HepG2 (cell line): Measurements from ENCODE around the gene B3GALT5. TPM values are rescaled to one million over a fixed set of nuclear protein-coding genes. Genes with fewer than 3 reads are reported as not detected.

Experiments used
- ATAC-seq: fragments of 200-7000 bp; cut with Tn5 transposase; 3 replicates; pipeline ENCODE4 v1.9.1; 2020; ENCODE audit warnings: mild to moderate bottlenecking, moderate library complexity
- BruUV-seq: library from RNA; stranded (reverse); fragments of 400-500 nt; replicated peaks from 2 replicates; lab custom pipeline; 2021; lab: Mats Ljungman, UMichigan
- CTCF ChIA-PET: fragments of 300-600 bp; formaldehyde crosslinking; extraction: SDS; loops from one replicate; lab custom pipeline; 2021; ENCODE audit warnings: low total read pairs, inconsistent platforms, low intra/inter-chr PET ratio; lab: Yijun Ruan, JAX
- POLR2A ChIA-PET: fragments of 350-600 bp; sonication (Branson Sonifier 250); formaldehyde crosslinking; loops from one replicate; lab custom pipeline; 2020; ENCODE audit warnings: antibody characterized with exemption, inconsistent platforms; lab: Yijun Ruan, JAX
- DNase-seq: peaks from one replicate; pipeline ENCODE4 v3.0.0-alpha.2; 2015; ENCODE audit warnings: low spot score
- FAIRE-seq: peaks from 3 replicates; lab custom pipeline; 2011; peaks lifted over from hg19 to GRCh38; lab: Jason Lieb, UNC
- H2AFZ ChIP-seq: one replicate; pipeline ENCODE4 v1.6.1; 2011; ENCODE audit warnings: low read length, inconsistent platforms
- H3K27ac ChIP-seq: fragments of 300-600 bp; 3 replicates; pipeline ENCODE4 v1.8.0; 2011; ENCODE audit warnings: mixed run types, mild to moderate bottlenecking, mixed read lengths, low read length, inconsistent platforms; ENCODE audit not compliant: insufficient read depth; ENCODE audit errors: extremely low read length
- H3K27me3 ChIP-seq, 2 experiments: fragments of 200-600 bp in 1 of 2; 2 replicates in 1 of 2; 3 replicates in 1 of 2; pipeline versions ENCODE4 v1.6.0 to v1.8.0; 2011; ENCODE audit warnings: low read length in 2 of 2, mild to moderate bottlenecking in 2 of 2, moderate library complexity in 2 of 2, inconsistent platforms in 1 of 2; ENCODE audit not compliant: insufficient read depth in 2 of 2, control insufficient read depth in 1 of 2
- H3K36me3 ChIP-seq, 2 experiments: fragments of 200-600 bp in 1 of 2; replicated peaks in 1 of 2; 2 replicates in 1 of 2; 3 replicates in 1 of 2; pipeline versions ENCODE4 v1.5.1 to v1.8.0; 2011; ENCODE audit warnings: low read length in 2 of 2, inconsistent platforms in 1 of 2; ENCODE audit not compliant: insufficient read depth in 2 of 2, control insufficient read depth in 1 of 2
- H3K4me1 ChIP-seq: 2 replicates; pipeline ENCODE4 v1.5.1; 2012; ENCODE audit warnings: low read length, inconsistent platforms; ENCODE audit not compliant: insufficient read depth
- H3K4me2 ChIP-seq: 2 replicates; pipeline ENCODE4 v1.6.0; 2011; ENCODE audit warnings: low read depth, low read length, inconsistent platforms
- H3K4me3 ChIP-seq, 3 experiments: fragments of 200-600 bp in 1 of 3; sonication (generic), shearing (Covaris generic) in 1 of 3; replicated peaks in 1 of 3; 2 replicates each; pipeline ENCODE4 v1.5.1; 2011 to 2016; ENCODE audit warnings: low read length in 3 of 3, inconsistent platforms in 2 of 3, low read depth in 2 of 3, mild to moderate bottlenecking in 2 of 3, control low read depth in 1 of 3, mixed read lengths in 1 of 3; ENCODE audit not compliant: insufficient read depth in 1 of 3
- H3K79me2 ChIP-seq: one replicate; pipeline ENCODE4 v1.6.1; 2011; ENCODE audit warnings: low read length, inconsistent platforms; ENCODE audit not compliant: insufficient read depth
- H3K9ac ChIP-seq: 2 replicates; pipeline ENCODE4 v1.6.0; 2011; ENCODE audit warnings: mild to moderate bottlenecking, low read depth, low read length, inconsistent platforms; ENCODE audit not compliant: insufficient read depth
- H3K9me3 ChIP-seq: 2 replicates; pipeline ENCODE4 v1.5.1; 2012; ENCODE audit warnings: mild to moderate bottlenecking, low read length
- H4K20me1 ChIP-seq: 2 replicates; pipeline ENCODE4 v1.6.0; 2011; ENCODE audit warnings: inconsistent platforms, mild to moderate bottlenecking, low read length, moderate library complexity; ENCODE audit not compliant: insufficient read depth
- EEA1 ChIP-seq: sonication (generic); formaldehyde crosslinking; IDR thresholded peaks from 2 replicates; pipeline ENCODE4 v1.5.1; 2020; ENCODE audit warnings: mild to moderate bottlenecking, missing genetic modification reagents, borderline replicate concordance
- FIP1L1 ChIP-seq: fragments of 200-400 bp; formaldehyde crosslinking; IDR thresholded peaks from 2 replicates; pipeline ENCODE4 v1.6.1; 2018; ENCODE audit warnings: low read depth, mild to moderate bottlenecking, low read length, moderate library complexity, borderline replicate concordance; ENCODE audit not compliant: insufficient read depth
- MTF2 ChIP-seq: sonication (generic); formaldehyde crosslinking; IDR thresholded peaks from 2 replicates; pipeline ENCODE4 v1.5.0; 2020; ENCODE audit warnings: missing genetic modification reagents, borderline replicate concordance
- SIN3A ChIP-seq: IDR thresholded peaks from 2 replicates; pipeline ENCODE4 v1.6.1; 2011; ENCODE audit warnings: low read depth, mild to moderate bottlenecking, control low read depth, low read length, borderline replicate concordance
- SOX13 ChIP-seq, 3 experiments: fragments of 450-650 bp in 1 of 3; sonication (generic) in 1 of 3; formaldehyde crosslinking in 1 of 3; IDR thresholded peaks in 2 of 3; conservative IDR thresholded peaks in 1 of 3; 2 replicates each; pipeline versions ENCODE4 v1.5.0 to v1.6.1; 2016 to 2020; ENCODE audit warnings: antibody characterized with exemption in 1 of 3, mild to moderate bottlenecking in 1 of 3, missing compliant biosample characterization in 1 of 3, missing genetic modification reagents in 1 of 3, moderate library complexity in 1 of 3
- SRY ChIP-seq: sonication (generic); formaldehyde crosslinking; IDR thresholded peaks from 2 replicates; pipeline ENCODE4 v1.8.0; 2022; ENCODE audit warnings: mild to moderate bottlenecking, missing genetic modification reagents
- STAG1 ChIP-seq: sonication (generic); formaldehyde crosslinking; IDR thresholded peaks from 2 replicates; pipeline ENCODE4 v1.4.0; 2020; ENCODE audit warnings: missing genetic modification reagents
- ZEB1 ChIP-seq: IDR thresholded peaks from 2 replicates; pipeline ENCODE4 v1.6.1; 2012; ENCODE audit warnings: mild to moderate bottlenecking, low read depth, inconsistent platforms; ENCODE audit not compliant: insufficient replicate concordance
- ZKSCAN5 ChIP-seq: sonication (generic); formaldehyde crosslinking; IDR thresholded peaks from 2 replicates; pipeline ENCODE4 v1.5.1; 2020; ENCODE audit warnings: mild to moderate bottlenecking, missing genetic modification reagents
- ZNF749 ChIP-seq: sonication (generic); formaldehyde crosslinking; IDR thresholded peaks from 2 replicates; pipeline ENCODE4 v1.8.0; 2022; ENCODE audit warnings: mild to moderate bottlenecking, missing genetic modification reagents, moderate library complexity, borderline replicate concordance
- WGBS: methylation state at CpG from one replicate; pipeline ENCODE4 v1.1.6; 2017; ENCODE audit warnings: low lambda C conversion rate; 5-methylcytosine and 5-hydroxymethylcytosine counted together
- in situ Hi-C: cut with HindIII; loops from 2 replicates; pipeline ENCODE4 v1.10.0; 2017; ENCODE audit warnings: low pct_unique_long_range_greater_than_20kb; ENCODE audit not compliant: extremely low pct_ligation_motif_present
- intact Hi-C: fragments of 100-400 bp; cut with micrococcal nuclease; formaldehyde crosslinking; loops from one replicate; pipeline ENCODE4 v1.10.0; 2022; ENCODE audit not compliant: unreplicated experiment
- polyA plus RNA-seq, 8 experiments: library from polyadenylated mRNA; depleted of rRNA in 3 of 8; stranded (reverse) in 7 of 8; unstranded in 1 of 8; fragments of >200 nt; fragmentation: Illumina TruSeq in 4 of 8; extraction: Trizol in 4 of 8; gene quantifications; 2 replicates each; pipeline versions ENCODE4 v1.2.1 to v1.2.3, GENCODE V29; 2011 to 2016; ENCODE audit warnings: low read depth in 4 of 8, missing spikeins in 1 of 8, mixed read lengths in 1 of 8; ENCODE audit not compliant: insufficient read depth in 1 of 8
- total RNA-seq, 5 experiments: library from RNA; depleted of rRNA; stranded (reverse); fragments of >200 nt; fragmentation: Illumina TruSeq; extraction: Trizol; gene quantifications; 2 replicates each; pipeline ENCODE4 v1.2.3, GENCODE V29; 2016; ENCODE audit warnings: low read depth in 1 of 5
- TF ChIP-seq, protein P1 (sequence below): sonication (generic); formaldehyde crosslinking; IDR thresholded peaks from 2 replicates; pipeline ENCODE4 v1.9.0; 2021; ENCODE audit warnings: mild to moderate bottlenecking, missing genetic modification reagents
- TF ChIP-seq, protein P2 (sequence below): sonication (generic); formaldehyde crosslinking; IDR thresholded peaks from 2 replicates; pipeline ENCODE4 v1.5.0; 2020; ENCODE audit warnings: mild to moderate bottlenecking, missing genetic modification reagents

B3GALT5 gene
- total and polyA plus RNA-seq, 2 of the 13 experiments (the other 11 are each of a cell fraction or from before 2014, with no cell fraction given), result 0.02 to 0.03 TPM

DNA sequence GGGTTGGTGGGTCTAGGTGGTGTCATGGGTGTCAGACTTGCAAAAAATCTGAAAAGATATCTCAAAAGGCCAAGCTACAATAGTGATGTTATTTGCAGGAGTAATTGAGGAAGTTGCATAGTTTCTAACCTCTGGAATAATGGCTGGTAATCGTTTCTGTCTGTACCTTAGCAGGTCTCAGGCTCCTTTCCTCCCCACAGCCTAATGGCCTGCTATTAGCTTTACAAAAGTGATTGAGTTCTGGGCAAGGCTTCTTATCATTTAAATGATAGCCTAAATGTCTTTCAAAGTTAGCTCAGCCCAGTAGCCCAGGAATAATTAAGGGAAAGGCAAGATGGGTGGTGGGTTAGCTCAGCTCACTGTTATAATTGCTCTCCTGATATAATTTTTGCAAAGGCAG lies 94.6 kb downstream of the B3GALT5 start:
- no peak overlapping the region for H3K27ac ChIP-seq
- FAIRE-seq (no peak), DNase-seq (no peak), ATAC-seq (no peak)
- no peaks in the 10 kb centered on the region for H3K79me2 ChIP-seq
- H3K4me2 ChIP-seq, result no peak overlapping the region
- H3K27me3 ChIP-seq, result no peaks in the 10 kb centered on the region
- BruUV-seq, result no TSS peak
- POLR2A ChIA-PET, result no interaction called here
- no peak overlapping the region for H2AFZ ChIP-seq
- intact Hi-C loops (no loop called here), in situ Hi-C loops (no loop called here)
- WGBS, result 0% methylated on average over 1 of the region's 1 CpG
- CTCF ChIA-PET, result no interaction called here
- no peak overlapping the region for H3K9ac ChIP-seq
- no peak overlapping the region for H3K4me3 ChIP-seq
- H3K9me3 ChIP-seq, result no peaks in the 10 kb centered on the region; the same call in 1 of the 2 replicates
- H3K4me1 ChIP-seq, result no peaks in the 10 kb centered on the region
- H3K36me3 ChIP-seq, result no peaks in the 10 kb centered on the region
- no peaks in the 10 kb centered on the region for H4K20me1 ChIP-seq
- TF ChIP-seq MTF2 (CRISPR knock-in tag), result no peak
- TF ChIP-seq STAG1 (CRISPR knock-in tag), result no peak
- TF ChIP-seq, protein P1, sequence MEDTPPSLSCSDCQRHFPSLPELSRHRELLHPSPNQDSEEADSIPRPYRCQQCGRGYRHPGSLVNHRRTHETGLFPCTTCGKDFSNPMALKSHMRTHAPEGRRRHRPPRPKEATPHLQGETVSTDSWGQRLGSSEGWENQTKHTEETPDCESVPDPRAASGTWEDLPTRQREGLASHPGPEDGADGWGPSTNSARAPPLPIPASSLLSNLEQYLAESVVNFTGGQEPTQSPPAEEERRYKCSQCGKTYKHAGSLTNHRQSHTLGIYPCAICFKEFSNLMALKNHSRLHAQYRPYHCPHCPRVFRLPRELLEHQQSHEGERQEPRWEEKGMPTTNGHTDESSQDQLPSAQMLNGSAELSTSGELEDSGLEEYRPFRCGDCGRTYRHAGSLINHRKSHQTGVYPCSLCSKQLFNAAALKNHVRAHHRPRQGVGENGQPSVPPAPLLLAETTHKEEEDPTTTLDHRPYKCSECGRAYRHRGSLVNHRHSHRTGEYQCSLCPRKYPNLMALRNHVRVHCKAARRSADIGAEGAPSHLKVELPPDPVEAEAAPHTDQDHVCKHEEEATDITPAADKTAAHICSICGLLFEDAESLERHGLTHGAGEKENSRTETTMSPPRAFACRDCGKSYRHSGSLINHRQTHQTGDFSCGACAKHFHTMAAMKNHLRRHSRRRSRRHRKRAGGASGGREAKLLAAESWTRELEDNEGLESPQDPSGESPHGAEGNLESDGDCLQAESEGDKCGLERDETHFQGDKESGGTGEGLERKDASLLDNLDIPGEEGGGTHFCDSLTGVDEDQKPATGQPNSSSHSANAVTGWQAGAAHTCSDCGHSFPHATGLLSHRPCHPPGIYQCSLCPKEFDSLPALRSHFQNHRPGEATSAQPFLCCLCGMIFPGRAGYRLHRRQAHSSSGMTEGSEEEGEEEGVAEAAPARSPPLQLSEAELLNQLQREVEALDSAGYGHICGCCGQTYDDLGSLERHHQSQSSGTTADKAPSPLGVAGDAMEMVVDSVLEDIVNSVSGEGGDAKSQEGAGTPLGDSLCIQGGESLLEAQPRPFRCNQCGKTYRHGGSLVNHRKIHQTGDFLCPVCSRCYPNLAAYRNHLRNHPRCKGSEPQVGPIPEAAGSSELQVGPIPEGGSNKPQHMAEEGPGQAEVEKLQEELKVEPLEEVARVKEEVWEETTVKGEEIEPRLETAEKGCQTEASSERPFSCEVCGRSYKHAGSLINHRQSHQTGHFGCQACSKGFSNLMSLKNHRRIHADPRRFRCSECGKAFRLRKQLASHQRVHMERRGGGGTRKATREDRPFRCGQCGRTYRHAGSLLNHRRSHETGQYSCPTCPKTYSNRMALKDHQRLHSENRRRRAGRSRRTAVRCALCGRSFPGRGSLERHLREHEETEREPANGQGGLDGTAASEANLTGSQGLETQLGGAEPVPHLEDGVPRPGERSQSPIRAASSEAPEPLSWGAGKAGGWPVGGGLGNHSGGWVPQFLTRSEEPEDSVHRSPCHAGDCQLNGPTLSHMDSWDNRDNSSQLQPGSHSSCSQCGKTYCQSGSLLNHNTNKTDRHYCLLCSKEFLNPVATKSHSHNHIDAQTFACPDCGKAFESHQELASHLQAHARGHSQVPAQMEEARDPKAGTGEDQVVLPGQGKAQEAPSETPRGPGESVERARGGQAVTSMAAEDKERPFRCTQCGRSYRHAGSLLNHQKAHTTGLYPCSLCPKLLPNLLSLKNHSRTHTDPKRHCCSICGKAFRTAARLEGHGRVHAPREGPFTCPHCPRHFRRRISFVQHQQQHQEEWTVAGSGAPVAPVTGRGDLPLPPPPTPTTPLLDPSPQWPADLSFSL, result no peak
- TF ChIP-seq SOX13 (IDR thresholded peaks at IDR 0.05), result no peak
- TF ChIP-seq SOX13 (CRISPR knock-in tag; conservative IDR thresholded peaks at IDR 0.05 in 1 of 2, IDR thresholded peaks at IDR 0.05 in 1 of 2), result no peak
- no peak for TF ChIP-seq FIP1L1
- no peak for TF ChIP-seq SIN3A
- TF ChIP-seq, protein P2, sequence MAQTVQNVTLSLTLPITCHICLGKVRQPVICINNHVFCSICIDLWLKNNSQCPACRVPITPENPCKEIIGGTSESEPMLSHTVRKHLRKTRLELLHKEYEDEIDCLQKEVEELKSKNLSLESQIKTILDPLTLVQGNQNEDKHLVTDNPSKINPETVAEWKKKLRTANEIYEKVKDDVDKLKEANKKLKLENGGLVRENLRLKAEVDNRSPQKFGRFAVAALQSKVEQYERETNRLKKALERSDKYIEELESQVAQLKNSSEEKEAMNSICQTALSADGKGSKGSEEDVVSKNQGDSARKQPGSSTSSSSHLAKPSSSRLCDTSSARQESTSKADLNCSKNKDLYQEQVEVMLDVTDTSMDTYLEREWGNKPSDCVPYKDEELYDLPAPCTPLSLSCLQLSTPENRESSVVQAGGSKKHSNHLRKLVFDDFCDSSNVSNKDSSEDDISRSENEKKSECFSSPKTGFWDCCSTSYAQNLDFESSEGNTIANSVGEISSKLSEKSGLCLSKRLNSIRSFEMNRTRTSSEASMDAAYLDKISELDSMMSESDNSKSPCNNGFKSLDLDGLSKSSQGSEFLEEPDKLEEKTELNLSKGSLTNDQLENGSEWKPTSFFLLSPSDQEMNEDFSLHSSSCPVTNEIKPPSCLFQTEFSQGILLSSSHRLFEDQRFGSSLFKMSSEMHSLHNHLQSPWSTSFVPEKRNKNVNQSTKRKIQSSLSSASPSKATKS, result no peak
- TF ChIP-seq ZNF749 (CRISPR knock-in tag), result no peak
- no peak for TF ChIP-seq SRY (CRISPR knock-in tag)
- no peak for TF ChIP-seq ZEB1
- TF ChIP-seq ZKSCAN5, result no peak
- no peak for TF ChIP-seq EEA1
- TF ChIP-seq, all 625 proteins: peak for 0
